H1 (cell line): Measurements from ENCODE around the gene CALD1.

ENCODE experiments used
- CBX5 ChIP-seq: fragments of 300-800, 300-1000 bp; sonication (generic); IDR thresholded peaks from 2 replicates; pipeline ENCODE4 v1.7.1; 2016; ENCODE audit warnings: antibody characterized with exemption, low read length, low read depth
- CEBPB ChIP-seq: IDR thresholded peaks from 2 replicates; pipeline ENCODE4 v1.6.1; 2012; ENCODE audit warnings: low read depth, low read length
- HDAC6 ChIP-seq: IDR thresholded peaks from one replicate; pipeline ENCODE4 v1.7.1; 2012; ENCODE audit warnings: low read depth, mild to moderate bottlenecking, inconsistent platforms, low read length, moderate library complexity
- KDM1A ChIP-seq: fragments of 200-600, 300-600 bp; sonication (generic); IDR thresholded peaks from 2 replicates; pipeline ENCODE4 v1.7.1; 2016; ENCODE audit warnings: mild to moderate bottlenecking, low read length, borderline replicate concordance
- POLR2A ChIP-seq, 2 experiments: IDR thresholded peaks; 1 replicate in 1 of 2; 2 replicates in 1 of 2; pipeline ENCODE4 v1.6.1; 2011; ENCODE audit warnings: low read depth in 2 of 2, low read length in 2 of 2, mild to moderate bottlenecking in 2 of 2; ENCODE audit errors: control extremely low read depth in 1 of 2
- TBP ChIP-seq: IDR thresholded peaks from 2 replicates; pipeline ENCODE4 v1.6.1; 2011; ENCODE audit warnings: low read depth, low read length, improper control_type of control experiment
- TF ChIP-seq, protein P1 (sequence below): IDR thresholded peaks from 2 replicates; pipeline ENCODE4 v1.6.1; 2012; ENCODE audit warnings: inconsistent platforms
- TF ChIP-seq, protein P2 (sequence below), 3 experiments: IDR thresholded peaks; 1 replicate in 2 of 3; 2 replicates in 1 of 3; pipeline versions ENCODE4 v1.5.1 to v1.6.1; 2011; ENCODE audit warnings: low read length in 3 of 3, mild to moderate bottlenecking in 3 of 3, inconsistent platforms in 2 of 3, low read depth in 1 of 3, moderate library complexity in 1 of 3; ENCODE audit not compliant: insufficient read depth in 1 of 3; ENCODE audit errors: control extremely low read depth in 1 of 3

DNA sequence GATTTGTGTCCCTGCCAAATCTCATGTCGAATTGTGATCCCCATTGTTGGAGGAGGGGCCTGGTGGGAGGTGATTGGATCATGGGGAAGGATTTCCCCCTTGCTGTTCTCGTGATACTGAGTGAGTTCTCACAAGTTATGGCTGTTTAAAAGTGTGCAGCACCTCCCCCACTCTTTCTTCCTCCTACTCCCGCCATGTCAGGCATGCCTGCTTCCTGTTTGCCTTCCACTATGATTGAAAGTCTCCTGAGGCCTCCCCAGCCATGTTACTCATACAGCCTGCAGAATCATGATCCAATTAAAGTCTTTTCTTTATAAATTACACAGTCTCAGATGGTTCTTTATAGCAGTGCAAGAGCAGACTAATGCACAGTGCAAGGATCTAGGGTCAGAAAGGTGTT, 75.4 kb downstream of the CALD1 start:
- no peak for TF ChIP-seq CBX5
- TF ChIP-seq KDM1A: no peak
- TF ChIP-seq, protein P1, sequence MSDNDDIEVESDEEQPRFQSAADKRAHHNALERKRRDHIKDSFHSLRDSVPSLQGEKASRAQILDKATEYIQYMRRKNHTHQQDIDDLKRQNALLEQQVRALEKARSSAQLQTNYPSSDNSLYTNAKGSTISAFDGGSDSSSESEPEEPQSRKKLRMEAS: no peak
- TF ChIP-seq HDAC6: no peak
- TF ChIP-seq CEBPB: no peak
- TF ChIP-seq POLR2A (IDR thresholded peaks at IDR 0.05; ENCODE audit: control extremely low read depth in 1 of 2, low read depth in 2 of 2, low read length in 2 of 2): no peak
- TF ChIP-seq, protein P2, sequence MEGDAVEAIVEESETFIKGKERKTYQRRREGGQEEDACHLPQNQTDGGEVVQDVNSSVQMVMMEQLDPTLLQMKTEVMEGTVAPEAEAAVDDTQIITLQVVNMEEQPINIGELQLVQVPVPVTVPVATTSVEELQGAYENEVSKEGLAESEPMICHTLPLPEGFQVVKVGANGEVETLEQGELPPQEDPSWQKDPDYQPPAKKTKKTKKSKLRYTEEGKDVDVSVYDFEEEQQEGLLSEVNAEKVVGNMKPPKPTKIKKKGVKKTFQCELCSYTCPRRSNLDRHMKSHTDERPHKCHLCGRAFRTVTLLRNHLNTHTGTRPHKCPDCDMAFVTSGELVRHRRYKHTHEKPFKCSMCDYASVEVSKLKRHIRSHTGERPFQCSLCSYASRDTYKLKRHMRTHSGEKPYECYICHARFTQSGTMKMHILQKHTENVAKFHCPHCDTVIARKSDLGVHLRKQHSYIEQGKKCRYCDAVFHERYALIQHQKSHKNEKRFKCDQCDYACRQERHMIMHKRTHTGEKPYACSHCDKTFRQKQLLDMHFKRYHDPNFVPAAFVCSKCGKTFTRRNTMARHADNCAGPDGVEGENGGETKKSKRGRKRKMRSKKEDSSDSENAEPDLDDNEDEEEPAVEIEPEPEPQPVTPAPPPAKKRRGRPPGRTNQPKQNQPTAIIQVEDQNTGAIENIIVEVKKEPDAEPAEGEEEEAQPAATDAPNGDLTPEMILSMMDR (IDR thresholded peaks at IDR 0.05; ENCODE audit: control extremely low read depth in 1 of 3, insufficient read depth in 1 of 3, low read depth in 1 of 3, low read length in 3 of 3): no peak
- TF ChIP-seq TBP: no peak
